HG03565 (cell line): ENCODE data around the gene ZNF648.
"Not testable (repeated sequence)": the region's sequence is repeated elsewhere in the genome, so short reads cannot be mapped to it uniquely, and the experiment has no call there.

Experiments used
- ATAC-seq: cut with Tn5 transposase; IDR thresholded peaks from one replicate; pipeline ENCODE4 v1.9.1; 2021; ENCODE audit warnings: mild to moderate bottlenecking, moderate library complexity; ENCODE audit not compliant: unreplicated experiment

The ZNF648 gene

GRCh38 chr1:182032251-182032650 lies 29.3 kb downstream of the ZNF648 start:
- ATAC-seq, result no peak

GRCh38 chr1:182029379-182030331 lies 31.9 kb downstream of the ZNF648 start:
- peak; percentile 86 for ATAC-seq

- no peak for ATAC-seq
These were observed 32.5 kb downstream of the ZNF648 start for GRCh38 chr1:182029002-182029378.

GRCh38 chr1:182015360-182015759 lies 46.2 kb downstream of the ZNF648 start:
- ATAC-seq, result no peak

- not testable (repeated sequence) for ATAC-seq
These were observed 50.6 kb downstream of the ZNF648 start for GRCh38 chr1:182010800-182011370.

GRCh38 chr1:182005398-182005797 lies 56.1 kb downstream of the ZNF648 start:
- ATAC-seq, result not testable (repeated sequence)

GRCh38 chr1:182004601-182005000 lies 56.9 kb downstream of the ZNF648 start:
- no peak for ATAC-seq
